ENCODE results near the gene FXYD7. TPM values are rescaled to one million over a fixed set of nuclear protein-coding genes. Genes with fewer than 3 reads are reported as not detected.

The FXYD7 gene
- polyA plus RNA-seq, 3 donors = 0.16 TPM; not detected in 2

DNA sequence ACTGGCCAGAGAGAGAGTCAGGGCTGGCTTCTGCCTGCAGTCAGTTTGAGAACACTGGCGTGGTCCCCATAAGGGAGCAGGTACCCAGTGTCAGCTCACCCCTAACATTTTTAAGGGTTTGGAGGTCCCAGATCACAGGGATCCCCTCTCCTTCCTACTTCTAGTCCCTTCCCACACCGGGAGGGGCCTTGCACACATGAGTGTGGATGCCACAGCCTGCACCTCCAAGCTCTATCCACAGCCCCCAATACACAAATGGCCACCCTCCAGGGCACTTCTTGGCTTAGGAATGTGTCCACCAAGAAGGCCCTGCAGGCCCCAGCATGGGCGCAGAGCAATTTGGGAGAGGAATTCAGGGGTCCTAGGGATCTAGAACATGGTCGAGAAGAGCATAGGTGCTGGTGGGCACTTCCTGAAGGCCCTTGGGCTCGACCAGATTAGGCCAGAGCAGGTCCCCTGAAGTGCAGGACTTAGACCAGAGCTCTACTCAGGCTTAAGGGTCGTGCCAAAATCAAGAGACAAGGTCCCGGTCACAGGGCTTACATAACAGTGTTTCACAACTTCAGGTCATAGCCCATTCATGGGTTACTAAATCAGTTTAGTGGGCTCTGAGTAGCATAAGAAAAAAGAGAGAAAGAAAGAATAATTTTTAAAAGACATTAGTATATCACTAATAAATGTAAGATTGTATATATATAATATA, 27.5 kb downstream of the FXYD7 start:
- peaks cover 9% of the 10 kb centered on the region for H3K79me2 ChIP-seq (ENCODE audit: insufficient read depth, low read length)
- no peak overlapping the region for H3K4me3 ChIP-seq (replicated peaks in 1 of 3; ENCODE audit: low read depth in 2 of 3, low read length in 3 of 3)
- intact Hi-C loops (cut with micrococcal nuclease) = no loop called here
- H3K27ac Mint-ChIP-seq = peak overlapping the region; percentile 23 to 88 (median 74)
- H3K4me3 Mint-ChIP-seq = peak overlapping the region in 1 of 2 donors; percentile 35
- no peaks in the 10 kb centered on the region for H3K27me3 Mint-ChIP-seq (ENCODE audit: low read depth in 3 of 3)
- TF ChIP-seq, protein P1, sequence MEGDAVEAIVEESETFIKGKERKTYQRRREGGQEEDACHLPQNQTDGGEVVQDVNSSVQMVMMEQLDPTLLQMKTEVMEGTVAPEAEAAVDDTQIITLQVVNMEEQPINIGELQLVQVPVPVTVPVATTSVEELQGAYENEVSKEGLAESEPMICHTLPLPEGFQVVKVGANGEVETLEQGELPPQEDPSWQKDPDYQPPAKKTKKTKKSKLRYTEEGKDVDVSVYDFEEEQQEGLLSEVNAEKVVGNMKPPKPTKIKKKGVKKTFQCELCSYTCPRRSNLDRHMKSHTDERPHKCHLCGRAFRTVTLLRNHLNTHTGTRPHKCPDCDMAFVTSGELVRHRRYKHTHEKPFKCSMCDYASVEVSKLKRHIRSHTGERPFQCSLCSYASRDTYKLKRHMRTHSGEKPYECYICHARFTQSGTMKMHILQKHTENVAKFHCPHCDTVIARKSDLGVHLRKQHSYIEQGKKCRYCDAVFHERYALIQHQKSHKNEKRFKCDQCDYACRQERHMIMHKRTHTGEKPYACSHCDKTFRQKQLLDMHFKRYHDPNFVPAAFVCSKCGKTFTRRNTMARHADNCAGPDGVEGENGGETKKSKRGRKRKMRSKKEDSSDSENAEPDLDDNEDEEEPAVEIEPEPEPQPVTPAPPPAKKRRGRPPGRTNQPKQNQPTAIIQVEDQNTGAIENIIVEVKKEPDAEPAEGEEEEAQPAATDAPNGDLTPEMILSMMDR (IDR thresholded peaks at IDR 0.05) = no peak
- H3K4me1 Mint-ChIP-seq = peaks cover 72% of the 10 kb centered on the region
- no peak overlapping the region for H3K9ac ChIP-seq (ENCODE audit: insufficient read depth, low read length, poor library complexity, severe bottlenecking)
- H3K4me1 ChIP-seq (ENCODE audit: control insufficient read depth in 1 of 2, insufficient read depth in 2 of 2, low read length in 2 of 2) = peaks cover 42 to 58% of the 10 kb centered on the region in 2 donors
- H4K20me1 ChIP-seq (ENCODE audit: insufficient read depth, low read length) = peaks cover 11% of the 10 kb centered on the region
- H3K36me3 Mint-ChIP-seq = peaks cover 43 to 56% of the 10 kb centered on the region in 2 donors
- 71% methylated on average over 4 of the region's 7 CpGs for WGBS (ENCODE audit: insufficient coverage)
- H3K9me3 Mint-ChIP-seq = peaks cover 9 to 13% (median 10%) of the 10 kb centered on the region in 7 donors
- no peak overlapping the region for H2AFZ ChIP-seq (ENCODE audit: insufficient read depth, low read depth, low read length, poor library complexity, severe bottlenecking)
- no peak overlapping the region for H3K4me2 ChIP-seq (replicated peaks; ENCODE audit: extremely low read depth, low read length, poor library complexity, severe bottlenecking)
- H3K9me3 ChIP-seq (replicated peaks in 1 of 2; ENCODE audit: control insufficient read depth in 1 of 2, insufficient read depth in 1 of 2, low read length in 2 of 2) = peaks cover 6 to 12% of the 10 kb centered on the region in 2 donors
- peak in 1 of 3 donors; percentile 58 for DNase-seq
- H3K27ac ChIP-seq (ENCODE audit: low read depth in 1 of 2, low read length in 2 of 2) = peak overlapping the region; percentile 2 to 57
- no peaks in the 10 kb centered on the region for H3K27me3 ChIP-seq (ENCODE audit: control insufficient read depth in 2 of 2, insufficient read depth in 2 of 2, low read length in 2 of 2)
- H3K36me3 ChIP-seq (replicated peaks in 1 of 2; ENCODE audit: control insufficient read depth in 1 of 2, insufficient read depth in 2 of 2, low read length in 2 of 2) = peaks cover 32 to 45% of the 10 kb centered on the region in 2 donors

DNA sequence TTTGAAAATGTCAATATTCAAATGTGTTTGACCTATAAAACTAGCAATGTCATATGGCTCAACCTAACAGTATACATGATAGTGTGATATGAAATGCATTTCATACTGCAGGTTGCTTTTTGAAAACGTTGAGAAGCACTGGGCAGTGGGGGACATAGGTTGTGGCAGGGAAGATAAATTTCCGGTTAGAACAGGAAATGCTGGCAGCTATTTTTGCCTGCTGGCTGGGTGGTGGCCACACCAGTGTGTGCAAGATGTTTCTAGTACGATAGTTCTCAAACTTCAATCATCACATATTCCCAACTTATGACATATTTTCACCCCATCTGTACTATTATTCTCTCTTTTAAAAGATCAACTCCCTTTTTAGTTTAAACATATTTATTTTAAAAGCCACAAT, 28.7 kb downstream of the FXYD7 start:
- Histone ChIP-seq H3K4me1 (ENCODE audit: control insufficient read depth in 1 of 2, insufficient read depth in 2 of 2, low read length in 2 of 2) (peaks cover 46 to 61% of the 10 kb centered on the region in 2 donors), H3K9me3 (replicated peaks in 1 of 2; ENCODE audit: control insufficient read depth in 1 of 2, insufficient read depth in 1 of 2, low read length in 2 of 2) (no peaks in the 10 kb centered on the region), H4K20me1 (ENCODE audit: insufficient read depth, low read length) (peaks cover 6% of the 10 kb centered on the region), H3K27me3 (ENCODE audit: control insufficient read depth in 2 of 2, insufficient read depth in 2 of 2, low read length in 2 of 2) (no peaks in the 10 kb centered on the region), H3K9ac (ENCODE audit: insufficient read depth, low read length, poor library complexity, severe bottlenecking) (no peak overlapping the region), H3K27ac (ENCODE audit: low read depth in 1 of 2, low read length in 2 of 2) (peak overlapping the region in 1 of 2 donors; percentile 57), H3K36me3 (replicated peaks in 1 of 2; ENCODE audit: control insufficient read depth in 1 of 2, insufficient read depth in 2 of 2, low read length in 2 of 2) (peaks cover 20 to 33% of the 10 kb centered on the region in 2 donors), H2AFZ (ENCODE audit: insufficient read depth, low read depth, low read length, poor library complexity, severe bottlenecking) (no peak overlapping the region), H3K4me2 (replicated peaks; ENCODE audit: extremely low read depth, low read length, poor library complexity, severe bottlenecking) (peak overlapping the region; percentile 10), H3K79me2 (ENCODE audit: insufficient read depth, low read length) (peaks cover 6% of the 10 kb centered on the region), H3K4me3 (replicated peaks in 1 of 3; ENCODE audit: low read depth in 2 of 3, low read length in 3 of 3) (no peak overlapping the region)
- no peaks in the 10 kb centered on the region for H3K27me3 Mint-ChIP-seq (ENCODE audit: low read depth in 3 of 3)
- intact Hi-C loops (cut with micrococcal nuclease) = no loop called here
- H3K36me3 Mint-ChIP-seq = peaks cover 31 to 44% of the 10 kb centered on the region in 2 donors
- H3K27ac Mint-ChIP-seq = peak overlapping the region in 4 of 7 donors; percentile 32 to 86 (median 34)
- peaks cover 0 to 5% (median 0%) of the 10 kb centered on the region in 7 donors for H3K9me3 Mint-ChIP-seq
- TF ChIP-seq, protein P1 (IDR thresholded peaks at IDR 0.05) = no peak
- H3K4me3 Mint-ChIP-seq = peak overlapping the region in 1 of 2 donors; percentile 21
- H3K4me1 Mint-ChIP-seq = peaks cover 71% of the 10 kb centered on the region
- WGBS (ENCODE audit: insufficient coverage) = 0% methylated on average over 1 of the region's 3 CpGs
- peak in 1 of 3 donors; percentile 35 for DNase-seq

Data from CD14-positive monocyte (primary cell).